HG02798 (cell line): ENCODE results near the gene HEATR5A.

Experiments used
- ATAC-seq: cut with Tn5 transposase; IDR thresholded peaks from one replicate; pipeline ENCODE4 v1.9.1; 2021; ENCODE audit warnings: mild to moderate bottlenecking; ENCODE audit not compliant: unreplicated experiment, poor library complexity

Gene HEATR5A

GRCh38 chr14:31428011-31428410, 7.7 kb upstream of the HEATR5A start:
- ATAC-seq, result no peak

- ATAC-seq, result no peak
Measured at GRCh38 chr14:31426663-31427062, 6.3 kb upstream of the HEATR5A start.

GRCh38 chr14:31425905-31426304, 5.6 kb upstream of the HEATR5A start:
- no peak for ATAC-seq

- ATAC-seq, result no peak
Measured at GRCh38 chr14:31421200-31421599, 850 bp upstream of the HEATR5A start.

GRCh38 chr14:31419967-31420318, 407 bp downstream of the HEATR5A start:
- peak; percentile 25 for ATAC-seq

GRCh38 chr14:31419179-31419966, 977 bp downstream of the HEATR5A start:
- ATAC-seq, result no peak

- ATAC-seq, result no peak
Measured at GRCh38 chr14:31418440-31418839, 1.9 kb downstream of the HEATR5A start.

- no peak for ATAC-seq
Measured at GRCh38 chr14:31414190-31414833, 6.0 kb downstream of the HEATR5A start.

- no peak for ATAC-seq
Measured at GRCh38 chr14:31411218-31411727, 9.1 kb downstream of the HEATR5A start.

GRCh38 chr14:31410048-31410650, 10.2 kb downstream of the HEATR5A start:
- no peak for ATAC-seq

GRCh38 chr14:31408421-31408820, 11.9 kb downstream of the HEATR5A start:
- no peak for ATAC-seq

- ATAC-seq, result no peak
Measured at GRCh38 chr14:31405599-31406232, 14.6 kb downstream of the HEATR5A start.

- no peak for ATAC-seq
Measured at GRCh38 chr14:31405106-31405505, 15.2 kb downstream of the HEATR5A start.

GRCh38 chr14:31403707-31404106, 16.6 kb downstream of the HEATR5A start:
- ATAC-seq, result no peak

GRCh38 chr14:31402764-31403439, 17.4 kb downstream of the HEATR5A start:
- ATAC-seq, result no peak

- no peak for ATAC-seq
Measured at GRCh38 chr14:31401369-31401932, 18.9 kb downstream of the HEATR5A start.

- ATAC-seq, result peak; percentile 49
Measured at GRCh38 chr14:31400031-31400638, 20.2 kb downstream of the HEATR5A start.

GRCh38 chr14:31395572-31396205, 24.7 kb downstream of the HEATR5A start:
- no peak for ATAC-seq

- ATAC-seq, result no peak
Measured at GRCh38 chr14:31395119-31395518, 25.2 kb downstream of the HEATR5A start.
